Caki2 (cell line): Measurements from ENCODE around the gene HOOK1. TPM values are rescaled to one million over a fixed set of nuclear protein-coding genes. Genes with fewer than 3 reads are reported as not detected.

Experiments
- DNase-seq: peaks from one replicate; pipeline ENCODE4 v3.0.0-alpha.2; 2015; ENCODE audit warnings: low read depth
- in situ Hi-C: cut with HindIII; loops from 2 replicates; pipeline ENCODE4 v1.10.0; 2016; ENCODE audit warnings: low sequenced_read_pairs, low pct_unique_long_range_greater_than_20kb, mixed read lengths
- total RNA-seq: library from RNA; depleted of rRNA; stranded (reverse); fragments of >200 nt; shearing (Covaris generic); gene quantifications from 2 replicates; pipeline ENCODE4 v1.2.3, GENCODE V29; 2014; ENCODE audit warnings: low replicate concordance; rRNA removed

The HOOK1 gene
- total RNA-seq, result 5.0 and 5.5 TPM in 2 replicates

- in situ Hi-C loops, result no loop called here
- DNase-seq, result peak; percentile 38
Measured at GRCh38 chr1:59814901-59815825, at the start of gene HOOK1. Gene HOOK1, plus strand, starts transcription at chr1:59814949. Its CDS starts 169 bp downstream, at chr1:59815118.

GRCh38 chr1:59765011-59765730, 49.6 kb upstream of the HOOK1 start:
- in situ Hi-C loops, result no loop called here
- no peak for DNase-seq

- no peak for DNase-seq
- in situ Hi-C loops, result no loop called here
Measured at GRCh38 chr1:59766227-59766855, 48.4 kb upstream of the HOOK1 start.

- in situ Hi-C loops, result no loop called here
- DNase-seq, result no peak
Measured at GRCh38 chr1:59767119-59767518, 47.6 kb upstream of the HOOK1 start.

- in situ Hi-C loops, result no loop called here
- DNase-seq, result no peak
Measured at GRCh38 chr1:59768792-59769735, 45.7 kb upstream of the HOOK1 start.

GRCh38 chr1:59769736-59770095, 45.0 kb upstream of the HOOK1 start:
- in situ Hi-C loops, result no loop called here
- no peak for DNase-seq

GRCh38 chr1:59771361-59771760, 43.4 kb upstream of the HOOK1 start:
- in situ Hi-C loops, result no loop called here
- no peak for DNase-seq

GRCh38 chr1:59775480-59775879, 39.3 kb upstream of the HOOK1 start:
- in situ Hi-C loops, result no loop called here
- DNase-seq, result no peak

GRCh38 chr1:59776960-59777852, 37.5 kb upstream of the HOOK1 start:
- in situ Hi-C loops, result no loop called here
- DNase-seq, result no peak

GRCh38 chr1:59779949-59780348, 34.8 kb upstream of the HOOK1 start:
- no peak for DNase-seq

GRCh38 chr1:59788825-59789224, 25.9 kb upstream of the HOOK1 start:
- DNase-seq, result no peak
- in situ Hi-C loops, result no loop called here

More at GRCh38 chr1:59779949-59780348, 34.8 kb upstream of the HOOK1 start:
- in situ Hi-C loops, result no loop called here

- DNase-seq, result no peak
- in situ Hi-C loops, result no loop called here
Measured at GRCh38 chr1:59798600-59798999, 16.1 kb upstream of the HOOK1 start.

- DNase-seq, result peak; percentile 54
- in situ Hi-C loops, result no loop called here
Measured at GRCh38 chr1:59803458-59804038, 11.2 kb upstream of the HOOK1 start.

- in situ Hi-C loops, result no loop called here
- no peak for DNase-seq
Measured at GRCh38 chr1:59804301-59804700, 10.4 kb upstream of the HOOK1 start.

GRCh38 chr1:59805554-59805953, 9.2 kb upstream of the HOOK1 start:
- in situ Hi-C loops, result no loop called here
- DNase-seq, result peak; percentile 49

- in situ Hi-C loops, result no loop called here
- DNase-seq, result peak; percentile 90
Measured at GRCh38 chr1:59814180-59814900, 409 bp upstream of the HOOK1 start.
